Sigmoid colon (tissue), 4 donors: ENCODE results near the gene ZC3HAV1.

Source experiments
- EP300 ChIP-seq, 4 donors: sonication (generic); formaldehyde crosslinking; IDR thresholded peaks; one replicate each; pipeline ENCODE4 v1.6.1; 2017; ENCODE audit warnings: antibody characterized with exemption in 4 of 4
- POLR2A ChIP-seq, 2 donors: fragments of 450-650 bp; IDR thresholded peaks; one replicate each; pipeline ENCODE4 v1.6.1; 2016; ENCODE audit warnings: antibody characterized with exemption in 2 of 2, mild to moderate bottlenecking in 2 of 2, moderate library complexity in 2 of 2
- POLR2AphosphoS5 ChIP-seq, 4 donors: sonication (generic); formaldehyde crosslinking; IDR thresholded peaks; one replicate each; pipeline ENCODE4 v1.6.1; 2017; ENCODE audit warnings: antibody characterized with exemption in 4 of 4
- TF ChIP-seq, protein P1 (sequence below), 4 experiments: fragments of 450-650 bp in 3 of 4; fragments of 200-600 bp in 1 of 4; IDR thresholded peaks; one replicate each; pipeline ENCODE4 v1.5.1; 2016 to 2019; ENCODE audit warnings: antibody characterized with exemption in 4 of 4, mild to moderate bottlenecking in 3 of 4, moderate library complexity in 2 of 4

DNA sequence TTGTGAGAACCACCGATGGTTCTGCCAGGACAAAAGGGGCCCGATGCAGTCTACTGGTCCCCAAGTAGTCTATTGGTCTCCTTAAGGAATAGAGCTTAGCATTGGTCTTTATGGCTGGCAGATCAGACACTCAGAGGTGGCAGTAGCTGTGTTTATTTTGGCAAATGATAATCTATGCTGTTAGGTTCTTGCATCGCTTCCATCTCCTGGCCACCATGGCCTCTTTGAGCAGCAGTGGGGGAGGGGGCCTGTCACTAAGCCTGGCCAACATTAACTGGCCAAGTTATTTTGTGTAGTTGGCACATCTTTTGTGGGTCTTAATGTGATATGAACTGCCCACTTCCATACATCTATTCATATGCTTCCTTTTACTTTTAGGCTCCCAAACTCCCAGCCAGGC lies 4.5 kb upstream of the ZC3HAV1 start:
- TF ChIP-seq, protein P1, sequence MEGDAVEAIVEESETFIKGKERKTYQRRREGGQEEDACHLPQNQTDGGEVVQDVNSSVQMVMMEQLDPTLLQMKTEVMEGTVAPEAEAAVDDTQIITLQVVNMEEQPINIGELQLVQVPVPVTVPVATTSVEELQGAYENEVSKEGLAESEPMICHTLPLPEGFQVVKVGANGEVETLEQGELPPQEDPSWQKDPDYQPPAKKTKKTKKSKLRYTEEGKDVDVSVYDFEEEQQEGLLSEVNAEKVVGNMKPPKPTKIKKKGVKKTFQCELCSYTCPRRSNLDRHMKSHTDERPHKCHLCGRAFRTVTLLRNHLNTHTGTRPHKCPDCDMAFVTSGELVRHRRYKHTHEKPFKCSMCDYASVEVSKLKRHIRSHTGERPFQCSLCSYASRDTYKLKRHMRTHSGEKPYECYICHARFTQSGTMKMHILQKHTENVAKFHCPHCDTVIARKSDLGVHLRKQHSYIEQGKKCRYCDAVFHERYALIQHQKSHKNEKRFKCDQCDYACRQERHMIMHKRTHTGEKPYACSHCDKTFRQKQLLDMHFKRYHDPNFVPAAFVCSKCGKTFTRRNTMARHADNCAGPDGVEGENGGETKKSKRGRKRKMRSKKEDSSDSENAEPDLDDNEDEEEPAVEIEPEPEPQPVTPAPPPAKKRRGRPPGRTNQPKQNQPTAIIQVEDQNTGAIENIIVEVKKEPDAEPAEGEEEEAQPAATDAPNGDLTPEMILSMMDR (IDR thresholded peaks at IDR 0.05) = no peak
- no peak for TF ChIP-seq EP300 (IDR thresholded peaks at IDR 0.05)
- no peak for TF ChIP-seq POLR2A (IDR thresholded peaks at IDR 0.05)
- no peak for TF ChIP-seq POLR2AphosphoS5 (IDR thresholded peaks at IDR 0.05)
